ENCODE measurements around the gene RBM18. TPM values are rescaled to one million over a fixed set of nuclear protein-coding genes. Genes with fewer than 3 reads are reported as not detected.
A peak's percentile ranks its signal among the peaks of the same experiment; 100 is the strongest.

RBM18 gene
- total RNA-seq, 1 donor from 2014 or later = 17.5 TPM

- no peaks in the 10 kb centered on the region for H3K9me3 ChIP-seq
- H3K27me3 ChIP-seq = peaks cover 88% of the 10 kb centered on the region
- DNase-seq (no peak), ATAC-seq (no peak)
- no peak overlapping the region for H3K4me3 ChIP-seq
- H3K4me1 ChIP-seq = peaks cover 13% of the 10 kb centered on the region
- intact Hi-C loops (cut with DNase I) = no loop called here
- H3K36me3 ChIP-seq = no peaks in the 10 kb centered on the region
- TF ChIP-seq CTCF (IDR thresholded peaks at IDR 0.05) = no peak
- H3K27ac ChIP-seq = no peak overlapping the region
Measured at GRCh38 chr9:122214507-122214906, 50.1 kb downstream of the RBM18 start.

- peaks cover 6% of the 10 kb centered on the region for H3K4me1 ChIP-seq
- H3K36me3 ChIP-seq = no peaks in the 10 kb centered on the region
- DNase-seq (peak; percentile 63), ATAC-seq (peak; percentile 73)
- intact Hi-C loops (cut with DNase I) = no loop called here
- H3K4me3 ChIP-seq = peak overlapping the region; percentile 40
- no peaks in the 10 kb centered on the region for H3K9me3 ChIP-seq
- no peak overlapping the region for H3K27ac ChIP-seq
- TF ChIP-seq CTCF (IDR thresholded peaks at IDR 0.05) = no peak
- H3K27me3 ChIP-seq = peaks cover 81% of the 10 kb centered on the region
Measured at GRCh38 chr9:122213589-122214413, 50.8 kb downstream of the RBM18 start.

- no peak for TF ChIP-seq CTCF (IDR thresholded peaks at IDR 0.05)
- Histone ChIP-seq H3K27ac (no peak overlapping the region), H3K9me3 (no peaks in the 10 kb centered on the region), H3K36me3 (no peaks in the 10 kb centered on the region), H3K4me3 (peak overlapping the region; percentile 40), H3K27me3 (peaks cover 74% of the 10 kb centered on the region), H3K4me1 (no peaks in the 10 kb centered on the region)
- DNase-seq = no peak
- intact Hi-C loops (cut with DNase I) = no loop called here
- no peak for ATAC-seq
Measured at GRCh38 chr9:122213102-122213588, 51.5 kb downstream of the RBM18 start.

- TF ChIP-seq CTCF (IDR thresholded peaks at IDR 0.05) = no peak
- ATAC-seq = no peak
- peak; percentile 9 for DNase-seq
- Histone ChIP-seq H3K27ac (no peak overlapping the region), H3K36me3 (no peaks in the 10 kb centered on the region), H3K4me1 (no peaks in the 10 kb centered on the region), H3K27me3 (peaks cover 68% of the 10 kb centered on the region), H3K4me3 (no peak overlapping the region), H3K9me3 (no peaks in the 10 kb centered on the region)
- intact Hi-C loops (cut with DNase I) = no loop called here
Measured at GRCh38 chr9:122212473-122213004, 52.1 kb downstream of the RBM18 start.

- no peak overlapping the region for H3K4me3 ChIP-seq
- H3K4me1 ChIP-seq = no peaks in the 10 kb centered on the region
- no peak for ATAC-seq
- no peaks in the 10 kb centered on the region for H3K9me3 ChIP-seq
- intact Hi-C loops (cut with DNase I) = no loop called here
- peak; percentile 46 for DNase-seq
- H3K27ac ChIP-seq = no peak overlapping the region
- no peak for TF ChIP-seq CTCF (IDR thresholded peaks at IDR 0.05)
- no peaks in the 10 kb centered on the region for H3K36me3 ChIP-seq
- H3K27me3 ChIP-seq = peaks cover 37% of the 10 kb centered on the region
Measured at GRCh38 chr9:122209451-122209850, 55.2 kb downstream of the RBM18 start.

All from upper lobe of right lung (tissue), 1 donor.